Liver (tissue), 9 donors: Measurements from ENCODE around the gene MGME1. TPM values are rescaled to one million over a fixed set of nuclear protein-coding genes. Genes with fewer than 3 reads are reported as not detected.

Source experiments
- DNase-seq: peaks from one replicate; pipeline ENCODE4 v3.0.0-alpha.2; 2017; ENCODE audit warnings: low spot score
- H3K27ac ChIP-seq, 2 donors: one replicate each; pipeline ENCODE4 v1.7.0; 2013; ENCODE audit warnings: inconsistent platforms in 2 of 2, low read length in 2 of 2, control low read depth in 1 of 2, low read depth in 1 of 2, mild to moderate bottlenecking in 1 of 2
- H3K27me3 ChIP-seq, 4 donors: one replicate each; pipeline versions ENCODE4 v1.6.1 to v1.7.0; 2013; ENCODE audit warnings: low read length in 3 of 4, inconsistent platforms in 1 of 4, mild to moderate bottlenecking in 1 of 4, moderate library complexity in 1 of 4; ENCODE audit not compliant: control insufficient read depth in 4 of 4, insufficient read depth in 4 of 4
- H3K36me3 ChIP-seq, 4 donors: one replicate each; pipeline versions ENCODE4 v1.6.1 to v1.7.0; 2013; ENCODE audit warnings: low read length in 3 of 4, mild to moderate bottlenecking in 3 of 4, low read depth in 1 of 4, moderate library complexity in 1 of 4; ENCODE audit not compliant: control insufficient read depth in 4 of 4, insufficient read depth in 3 of 4
- H3K4me1 ChIP-seq, 4 donors: one replicate each; pipeline versions ENCODE4 v1.6.1 to v1.7.0; 2013; ENCODE audit warnings: low read length in 3 of 4, mild to moderate bottlenecking in 3 of 4, moderate library complexity in 1 of 4; ENCODE audit not compliant: control insufficient read depth in 4 of 4, insufficient read depth in 4 of 4
- H3K4me3 ChIP-seq, 3 donors: one replicate each; pipeline versions ENCODE4 v1.6.1 to v1.7.0; 2013; ENCODE audit warnings: low read length in 3 of 3, control low read depth in 1 of 3, low read depth in 1 of 3, mild to moderate bottlenecking in 1 of 3
- H3K9ac ChIP-seq, 2 donors: one replicate each; pipeline ENCODE4 v1.7.0; 2013; ENCODE audit warnings: low read length in 2 of 2, mild to moderate bottlenecking in 2 of 2, moderate library complexity in 2 of 2, control low read depth in 1 of 2, low read depth in 1 of 2
- H3K9me3 ChIP-seq, 4 donors: one replicate each; pipeline versions ENCODE4 v1.6.1 to v1.7.0; 2013; ENCODE audit warnings: low read length in 3 of 4; ENCODE audit not compliant: control insufficient read depth in 4 of 4
- EGR1 ChIP-seq, 2 donors: IDR thresholded peaks; 2 replicates each; pipeline ENCODE4 v1.6.1; 2016 to 2018; ENCODE audit warnings: antibody characterized with exemption in 2 of 2, low read depth in 2 of 2
- FOXA2 ChIP-seq: IDR thresholded peaks from 2 replicates; pipeline ENCODE4 v1.6.1; 2016; ENCODE audit warnings: antibody characterized with exemption
- GABPA ChIP-seq, 2 donors: IDR thresholded peaks in 1 of 2; conservative IDR thresholded peaks in 1 of 2; 2 replicates each; pipeline ENCODE4 v1.6.1; 2016; ENCODE audit warnings: antibody characterized with exemption in 2 of 2, mild to moderate bottlenecking in 1 of 2, moderate library complexity in 1 of 2
- HNF4A ChIP-seq, 2 donors: conservative IDR thresholded peaks; 2 replicates each; pipeline ENCODE4 v1.6.1; 2016; ENCODE audit warnings: antibody characterized with exemption in 2 of 2, mild to moderate bottlenecking in 2 of 2
- JUND ChIP-seq, 2 donors: IDR thresholded peaks; 2 replicates each; pipeline ENCODE4 v1.6.1; 2016; ENCODE audit warnings: antibody characterized with exemption in 2 of 2
- NR2F2 ChIP-seq: IDR thresholded peaks from 2 replicates; pipeline ENCODE4 v1.6.1; 2016; ENCODE audit warnings: antibody characterized with exemption
- RAD21 ChIP-seq, 2 donors: IDR thresholded peaks; 2 replicates each; pipeline ENCODE4 v1.6.1; 2016; ENCODE audit warnings: antibody characterized with exemption in 2 of 2, mild to moderate bottlenecking in 2 of 2
- RXRA ChIP-seq, 2 donors: IDR thresholded peaks; 2 replicates each; pipeline ENCODE4 v1.6.1; 2017 to 2018; ENCODE audit warnings: antibody characterized with exemption in 2 of 2, mild to moderate bottlenecking in 1 of 2
- SP1 ChIP-seq: IDR thresholded peaks from 2 replicates; pipeline ENCODE4 v1.6.1; 2018; ENCODE audit warnings: antibody characterized with exemption, mild to moderate bottlenecking
- TAF1 ChIP-seq: conservative IDR thresholded peaks from 2 replicates; pipeline ENCODE4 v1.6.1; 2016; ENCODE audit warnings: antibody characterized with exemption, mild to moderate bottlenecking
- YY1 ChIP-seq: IDR thresholded peaks from 2 replicates; pipeline ENCODE4 v1.6.1; 2016; ENCODE audit warnings: antibody characterized with exemption, mild to moderate bottlenecking
- WGBS: extraction: QIAGEN DNeasy Blood & Tissue Kit; methylation state at CpG from one replicate; pipeline ENCODE4 v1.1.7; 2013; 5-methylcytosine and 5-hydroxymethylcytosine counted together
- polyA plus RNA-seq, 2 donors: library from polyadenylated mRNA; stranded (reverse) in 1 of 2; unstranded in 1 of 2; fragments of 200-250 nt in 1 of 2; fragments of >200 nt in 1 of 2; fragmentation: Nextera tagmentation in 1 of 2; extraction: Ambion mirVana in 1 of 2; gene quantifications; one replicate each; pipeline versions ENCODE4 v1.2.1 to v1.2.3, GENCODE V29; 2013 to 2015
- total RNA-seq, 2 donors: library from RNA; depleted of rRNA; stranded (reverse); fragments of >200 nt; gene quantifications; one replicate each; pipeline ENCODE4 v1.2.3, GENCODE V29; 2014
- TF ChIP-seq, protein P1 (sequence below): IDR thresholded peaks from 2 replicates; pipeline ENCODE4 v1.6.1; 2016; ENCODE audit warnings: antibody characterized with exemption
- TF ChIP-seq, protein P2 (sequence below): IDR thresholded peaks from 2 replicates; pipeline ENCODE4 v1.6.1; 2016; ENCODE audit warnings: antibody characterized with exemption
- TF ChIP-seq, protein P3 (sequence below): IDR thresholded peaks from 2 replicates; pipeline ENCODE4 v1.6.1; 2016; ENCODE audit warnings: antibody characterized with exemption, mild to moderate bottlenecking
- TF ChIP-seq, protein P4 (sequence below): IDR thresholded peaks from 2 replicates; pipeline ENCODE4 v1.6.1; 2016; ENCODE audit warnings: antibody characterized with exemption
- donor health status: healthy.
- donor health status: healthy.
- donor health status: healthy.
- donor health status: healthy.
- donor health status: healthy.

MGME1 gene
- total and polyA plus RNA-seq, 4 donors, result 4.2 to 26.8 (median 6.7) TPM

DNA sequence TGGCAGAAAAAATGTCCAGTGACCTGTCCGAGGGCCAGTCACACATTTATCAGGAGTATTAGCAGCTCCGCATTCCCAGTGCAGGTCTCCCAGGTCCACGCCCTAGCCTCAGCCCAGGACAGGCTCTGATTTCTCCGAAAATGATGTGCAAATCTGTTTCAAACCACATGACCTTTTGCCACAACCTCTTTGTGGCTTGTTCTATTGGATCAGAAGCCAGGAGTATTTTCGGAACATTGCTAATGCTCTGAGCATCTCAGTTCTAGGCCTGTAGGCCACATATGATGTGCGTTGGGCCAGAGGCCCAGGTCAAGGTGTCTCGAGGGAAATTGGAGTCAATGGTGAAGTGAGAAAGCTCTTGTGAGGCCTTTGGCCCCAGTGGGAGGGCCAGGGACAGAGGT lies 40.6 kb upstream of the MGME1 start:
- WGBS, result 89% methylated on average over 7 of the region's 7 CpGs
- H3K9ac ChIP-seq, result no peak overlapping the region

DNA sequence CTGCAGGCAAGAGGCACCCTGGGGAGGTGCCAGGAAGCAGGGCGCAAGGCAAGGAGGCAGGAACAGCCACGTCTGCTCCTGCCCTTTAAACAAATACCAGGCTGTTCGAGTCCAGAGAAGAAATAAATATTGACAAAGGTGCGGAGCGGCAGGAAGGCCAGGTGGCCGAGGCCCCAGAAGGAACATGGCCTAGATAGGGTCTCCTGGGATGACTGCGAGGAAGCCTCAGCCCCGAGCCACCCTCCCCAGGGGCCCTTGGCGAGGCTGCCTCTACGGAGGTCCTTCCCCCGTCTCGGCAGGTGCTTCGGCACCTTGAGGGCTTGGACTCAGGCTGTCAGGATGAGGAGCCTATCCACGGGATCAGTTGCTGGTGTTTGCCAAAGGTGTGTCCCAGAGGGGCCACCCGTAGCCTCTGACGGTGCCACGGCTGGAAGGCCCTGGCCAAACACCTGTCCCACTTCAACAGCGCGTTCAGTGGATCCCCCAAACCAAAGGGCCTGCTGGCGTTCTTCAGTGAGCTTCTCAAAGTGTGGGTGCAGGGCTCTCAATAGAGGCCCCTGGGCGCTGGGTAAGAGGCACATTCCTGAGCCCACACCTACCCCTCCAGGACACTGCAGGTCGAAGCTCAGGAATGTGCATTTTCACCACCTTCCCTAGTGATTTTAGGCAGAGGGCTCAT lies 40.0 kb upstream of the MGME1 start:
- Histone ChIP-seq H3K4me3 (no peak overlapping the region), H3K9ac (no peak overlapping the region), H3K27me3 (no peaks in the 10 kb centered on the region), H3K27ac (no peak overlapping the region), H3K9me3 (no peaks in the 10 kb centered on the region), H3K4me1 (peaks cover 11 to 23% (median 15%) of the 10 kb centered on the region in 4 donors), H3K36me3 (no peaks in the 10 kb centered on the region)
- 82% methylated on average over 22 of the region's 22 CpGs for WGBS
- no peak for DNase-seq
- TF ChIP-seq HNF4A (conservative IDR thresholded peaks at IDR 0.05) (no peak), JUND (IDR thresholded peaks at IDR 0.05) (no peak), NR2F2 (no peak), EGR1 (IDR thresholded peaks at IDR 0.05; ENCODE audit: low read depth in 2 of 2) (no peak), SP1 (no peak), FOXA2 (no peak), YY1 (no peak), TAF1 (no peak), GABPA (IDR thresholded peaks at IDR 0.05 in 1 of 2, conservative IDR thresholded peaks at IDR 0.05 in 1 of 2) (no peak)
- TF ChIP-seq, protein P1, sequence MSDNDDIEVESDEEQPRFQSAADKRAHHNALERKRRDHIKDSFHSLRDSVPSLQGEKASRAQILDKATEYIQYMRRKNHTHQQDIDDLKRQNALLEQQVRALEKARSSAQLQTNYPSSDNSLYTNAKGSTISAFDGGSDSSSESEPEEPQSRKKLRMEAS, result no peak
- TF ChIP-seq, protein P2, sequence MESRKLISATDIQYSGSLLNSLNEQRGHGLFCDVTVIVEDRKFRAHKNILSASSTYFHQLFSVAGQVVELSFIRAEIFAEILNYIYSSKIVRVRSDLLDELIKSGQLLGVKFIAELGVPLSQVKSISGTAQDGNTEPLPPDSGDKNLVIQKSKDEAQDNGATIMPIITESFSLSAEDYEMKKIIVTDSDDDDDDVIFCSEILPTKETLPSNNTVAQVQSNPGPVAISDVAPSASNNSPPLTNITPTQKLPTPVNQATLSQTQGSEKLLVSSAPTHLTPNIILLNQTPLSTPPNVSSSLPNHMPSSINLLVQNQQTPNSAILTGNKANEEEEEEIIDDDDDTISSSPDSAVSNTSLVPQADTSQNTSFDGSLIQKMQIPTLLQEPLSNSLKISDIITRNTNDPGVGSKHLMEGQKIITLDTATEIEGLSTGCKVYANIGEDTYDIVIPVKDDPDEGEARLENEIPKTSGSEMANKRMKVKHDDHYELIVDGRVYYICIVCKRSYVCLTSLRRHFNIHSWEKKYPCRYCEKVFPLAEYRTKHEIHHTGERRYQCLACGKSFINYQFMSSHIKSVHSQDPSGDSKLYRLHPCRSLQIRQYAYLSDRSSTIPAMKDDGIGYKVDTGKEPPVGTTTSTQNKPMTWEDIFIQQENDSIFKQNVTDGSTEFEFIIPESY, result no peak
- TF ChIP-seq, protein P3, sequence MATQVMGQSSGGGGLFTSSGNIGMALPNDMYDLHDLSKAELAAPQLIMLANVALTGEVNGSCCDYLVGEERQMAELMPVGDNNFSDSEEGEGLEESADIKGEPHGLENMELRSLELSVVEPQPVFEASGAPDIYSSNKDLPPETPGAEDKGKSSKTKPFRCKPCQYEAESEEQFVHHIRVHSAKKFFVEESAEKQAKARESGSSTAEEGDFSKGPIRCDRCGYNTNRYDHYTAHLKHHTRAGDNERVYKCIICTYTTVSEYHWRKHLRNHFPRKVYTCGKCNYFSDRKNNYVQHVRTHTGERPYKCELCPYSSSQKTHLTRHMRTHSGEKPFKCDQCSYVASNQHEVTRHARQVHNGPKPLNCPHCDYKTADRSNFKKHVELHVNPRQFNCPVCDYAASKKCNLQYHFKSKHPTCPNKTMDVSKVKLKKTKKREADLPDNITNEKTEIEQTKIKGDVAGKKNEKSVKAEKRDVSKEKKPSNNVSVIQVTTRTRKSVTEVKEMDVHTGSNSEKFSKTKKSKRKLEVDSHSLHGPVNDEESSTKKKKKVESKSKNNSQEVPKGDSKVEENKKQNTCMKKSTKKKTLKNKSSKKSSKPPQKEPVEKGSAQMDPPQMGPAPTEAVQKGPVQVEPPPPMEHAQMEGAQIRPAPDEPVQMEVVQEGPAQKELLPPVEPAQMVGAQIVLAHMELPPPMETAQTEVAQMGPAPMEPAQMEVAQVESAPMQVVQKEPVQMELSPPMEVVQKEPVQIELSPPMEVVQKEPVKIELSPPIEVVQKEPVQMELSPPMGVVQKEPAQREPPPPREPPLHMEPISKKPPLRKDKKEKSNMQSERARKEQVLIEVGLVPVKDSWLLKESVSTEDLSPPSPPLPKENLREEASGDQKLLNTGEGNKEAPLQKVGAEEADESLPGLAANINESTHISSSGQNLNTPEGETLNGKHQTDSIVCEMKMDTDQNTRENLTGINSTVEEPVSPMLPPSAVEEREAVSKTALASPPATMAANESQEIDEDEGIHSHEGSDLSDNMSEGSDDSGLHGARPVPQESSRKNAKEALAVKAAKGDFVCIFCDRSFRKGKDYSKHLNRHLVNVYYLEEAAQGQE, result no peak
- TF ChIP-seq, protein P4, sequence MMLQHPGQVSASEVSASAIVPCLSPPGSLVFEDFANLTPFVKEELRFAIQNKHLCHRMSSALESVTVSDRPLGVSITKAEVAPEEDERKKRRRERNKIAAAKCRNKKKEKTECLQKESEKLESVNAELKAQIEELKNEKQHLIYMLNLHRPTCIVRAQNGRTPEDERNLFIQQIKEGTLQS, result no peak

More for the DNA sequence above, 40.6 kb upstream of the MGME1 start:
- no peak for DNase-seq
- Histone ChIP-seq H3K4me3 (no peak overlapping the region), H3K36me3 (no peaks in the 10 kb centered on the region), H3K27ac (no peak overlapping the region), H3K4me1 (peaks cover 11 to 23% (median 15%) of the 10 kb centered on the region in 4 donors), H3K9me3 (no peaks in the 10 kb centered on the region), H3K27me3 (no peaks in the 10 kb centered on the region)
- TF ChIP-seq, protein P3, result no peak
- TF ChIP-seq, protein P1, result no peak
- no peak for TF ChIP-seq RAD21 (IDR thresholded peaks at IDR 0.05)
- no peak for TF ChIP-seq SP1
- no peak for TF ChIP-seq YY1
- TF ChIP-seq RXRA (IDR thresholded peaks at IDR 0.05), result no peak
- no peak for TF ChIP-seq GABPA (IDR thresholded peaks at IDR 0.05 in 1 of 2, conservative IDR thresholded peaks at IDR 0.05 in 1 of 2)
- TF ChIP-seq, protein P2, result no peak
- TF ChIP-seq EGR1 (IDR thresholded peaks at IDR 0.05; ENCODE audit: low read depth in 2 of 2), result no peak
